ENCODE data around the gene NOD2.
A peak's percentile ranks its signal among the peaks of the same experiment; 100 is the strongest.

The NOD2 gene

DNA sequence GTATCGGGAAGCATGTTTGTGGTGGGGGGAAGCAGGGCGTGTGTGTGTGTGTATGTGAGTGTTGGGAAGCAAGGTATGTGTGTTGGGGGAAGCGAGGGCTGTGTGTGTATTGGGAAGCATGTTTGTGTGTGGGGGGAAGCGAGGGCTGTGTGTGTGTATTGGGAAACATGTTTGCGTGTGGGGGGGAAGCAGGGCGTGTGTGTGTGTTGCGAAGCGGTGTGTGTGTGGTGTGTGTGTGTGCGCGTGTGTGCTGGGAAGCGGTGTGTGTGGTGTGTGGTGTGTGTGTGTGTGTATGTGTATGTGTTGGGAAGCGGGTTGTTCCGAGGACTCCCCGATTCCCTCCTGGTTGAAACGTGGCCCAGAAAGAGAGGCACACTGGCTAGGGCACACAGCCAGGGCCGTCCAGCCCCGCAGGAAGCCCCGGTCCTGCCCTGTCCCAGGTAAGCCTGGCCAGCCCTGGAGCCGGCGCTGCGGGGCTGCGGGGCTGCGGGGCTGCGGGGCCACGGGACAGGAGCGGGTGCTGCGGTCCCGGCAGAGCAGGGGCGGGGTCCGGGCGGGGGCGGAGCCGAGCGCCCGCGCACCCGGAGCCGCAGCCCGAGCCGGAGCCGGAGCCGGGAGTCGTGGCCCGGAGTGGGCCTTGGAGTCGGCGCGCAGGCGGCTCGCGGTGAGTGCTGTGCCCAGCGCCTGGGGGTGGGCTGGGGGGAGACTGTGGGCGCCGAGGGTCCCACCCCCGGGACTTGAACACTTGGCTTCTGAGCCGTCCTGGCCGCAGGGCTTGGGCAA, at the start of gene NOD2:
Gene NOD2 (plus strand): TSS at position 608 of the 783 bp plus-strand sequence. CDS start 5,890 bp downstream, outside the sequence.
- DNase-seq (ENCODE audit: low spot score) = no peak

DNA sequence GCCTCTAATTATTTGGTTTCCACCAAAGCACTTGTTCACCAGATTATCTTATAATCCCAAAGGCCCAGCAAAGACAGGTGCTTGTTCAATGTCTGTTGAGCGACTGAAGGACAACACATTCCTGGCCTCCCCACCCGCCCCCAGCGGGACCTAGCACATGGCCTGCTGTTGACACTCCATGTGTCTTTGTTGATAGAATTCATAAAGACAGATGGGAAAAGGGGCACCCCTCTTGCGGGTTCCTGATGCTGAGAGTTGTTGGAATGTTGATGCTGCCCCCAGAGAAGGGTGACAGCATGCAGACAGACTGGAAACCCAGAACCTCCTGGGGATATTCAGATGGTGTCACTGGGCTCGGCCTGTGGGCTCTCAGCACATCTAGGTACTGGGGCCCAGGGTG, 49.2 kb upstream of the NOD2 start:
- DNase-seq (ENCODE audit: low spot score) = no peak

DNA sequence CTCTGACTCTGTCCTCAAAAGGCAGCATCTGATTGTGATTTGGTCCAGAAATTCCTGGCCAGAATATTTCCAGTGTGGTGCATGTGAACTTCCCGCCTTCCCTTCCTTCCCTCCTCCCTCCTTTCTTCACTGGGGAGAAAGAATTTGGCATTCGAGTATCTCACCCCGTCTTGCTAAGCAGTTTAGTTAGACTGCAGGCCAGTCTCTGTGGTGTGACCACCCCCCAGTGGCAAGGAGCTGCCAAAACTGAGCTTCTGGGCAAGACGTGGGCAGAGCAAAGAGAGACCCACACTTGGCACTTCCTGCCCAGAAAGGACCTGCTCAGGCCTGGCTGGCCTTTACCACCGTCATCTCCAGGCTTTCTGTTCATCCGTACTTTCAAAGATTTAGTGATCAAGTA, 48.7 kb upstream of the NOD2 start:
- DNase-seq (ENCODE audit: low spot score) = peak; percentile 53

DNA sequence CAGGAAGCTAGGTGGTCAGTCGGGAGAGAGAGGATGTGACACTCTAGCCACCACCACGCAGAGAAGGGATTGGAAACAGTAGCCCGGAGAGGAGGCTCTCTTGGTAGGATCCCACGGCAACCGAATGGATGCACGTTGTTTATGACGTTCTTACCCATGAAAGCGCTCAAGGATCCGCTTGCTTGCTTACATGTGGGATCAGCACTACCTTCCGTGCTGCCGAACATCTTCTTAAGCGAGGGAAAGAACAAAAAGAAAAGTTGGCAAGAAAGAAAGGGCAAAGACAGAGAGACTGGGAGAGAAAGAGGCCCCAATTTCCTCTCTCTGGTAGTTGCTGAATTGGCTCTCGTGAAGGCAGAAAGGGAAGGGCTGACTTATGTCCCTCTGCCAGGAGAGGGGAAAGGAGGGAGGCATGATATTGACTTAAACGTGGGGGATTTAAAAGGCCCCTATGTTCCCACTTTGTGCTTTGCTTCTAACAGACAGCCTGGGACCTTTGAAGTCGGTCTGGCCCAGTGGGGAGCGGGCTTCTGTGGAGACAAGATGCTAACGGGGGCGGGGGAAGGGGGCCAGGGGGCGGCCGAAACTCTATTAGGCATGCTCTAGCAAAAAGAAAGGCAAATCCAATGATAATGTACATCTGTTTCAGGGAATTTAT, 47.7 kb upstream of the NOD2 start:
- DNase-seq (ENCODE audit: low spot score) = no peak

DNA sequence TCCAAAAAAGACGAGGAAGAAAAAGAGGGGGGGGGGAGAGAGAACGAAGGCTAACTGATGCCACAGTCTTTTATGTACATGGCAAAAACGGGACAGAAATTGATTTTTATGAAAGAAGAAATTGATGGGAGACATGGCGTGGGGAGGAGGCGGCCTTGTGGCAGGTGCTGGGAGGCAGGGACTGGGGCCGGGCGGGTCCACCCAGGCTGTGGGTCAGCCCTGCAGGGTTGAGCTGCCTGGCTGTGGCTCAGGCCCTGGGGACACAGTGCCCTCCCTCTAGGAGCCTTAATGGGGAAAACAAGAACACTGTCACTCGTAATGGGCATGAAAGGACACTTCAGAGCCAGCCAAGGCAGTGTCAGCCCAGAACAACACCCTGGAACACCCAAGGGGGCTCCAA, 47.1 kb upstream of the NOD2 start:
- DNase-seq (ENCODE audit: low spot score) = no peak

DNA sequence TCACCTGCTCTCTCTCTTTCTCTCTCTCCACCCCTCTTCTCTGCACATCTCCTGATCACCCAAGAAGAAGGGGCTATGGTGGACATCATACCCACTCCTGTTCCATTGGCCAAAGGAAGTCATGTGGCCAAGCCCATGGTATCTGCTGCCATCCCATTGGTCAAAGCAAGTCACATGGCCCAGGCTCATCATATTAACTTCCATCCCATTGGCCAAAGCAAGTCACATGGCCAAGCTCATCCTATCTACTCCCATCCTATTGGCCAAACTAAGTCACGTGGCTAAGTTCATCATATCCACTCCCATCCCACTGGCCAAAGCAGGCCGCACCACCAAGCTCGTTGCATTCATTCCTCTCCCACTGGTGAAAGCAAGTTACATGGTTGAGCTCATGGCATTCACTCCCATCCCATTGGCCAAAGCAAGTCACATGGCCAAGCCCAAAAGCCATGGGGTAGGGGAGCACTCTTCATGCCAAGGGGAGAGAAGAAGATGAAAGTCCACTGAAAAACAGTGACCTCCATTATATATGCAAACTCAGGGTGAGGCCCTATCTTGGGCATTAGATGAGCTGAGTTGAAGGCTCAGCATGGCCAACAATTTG, 41.5 kb upstream of the NOD2 start:
- no peak for DNase-seq (ENCODE audit: low spot score)

DNA sequence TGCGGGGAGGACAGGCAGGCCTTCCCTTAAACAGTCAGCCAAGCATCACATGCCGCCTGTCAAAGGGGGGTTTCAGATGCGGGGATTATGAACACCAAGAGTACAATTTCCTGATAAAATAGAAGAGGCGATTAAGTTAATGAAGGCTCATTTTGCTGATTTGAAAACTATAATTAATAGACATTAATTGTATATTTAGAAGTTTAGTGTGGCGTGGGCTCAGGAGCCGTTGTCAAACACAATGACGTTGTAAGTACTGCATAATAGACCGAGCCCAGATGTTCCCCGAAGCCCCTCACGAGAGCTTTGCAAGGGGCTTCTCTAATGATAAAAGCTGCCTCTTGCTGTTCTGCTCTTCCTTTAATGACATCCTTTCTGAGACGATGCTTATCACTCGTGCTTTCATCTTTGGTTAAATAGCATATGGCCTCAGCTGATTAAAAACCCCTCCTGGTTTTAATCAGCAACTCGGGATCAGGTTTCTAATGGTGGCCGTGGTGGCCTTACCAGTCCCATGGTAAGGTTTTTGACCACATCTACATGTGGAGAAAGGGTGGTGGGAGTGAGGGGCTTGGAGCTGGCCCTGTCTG, 40.5 kb upstream of the NOD2 start:
- DNase-seq (ENCODE audit: low spot score) = no peak

DNA sequence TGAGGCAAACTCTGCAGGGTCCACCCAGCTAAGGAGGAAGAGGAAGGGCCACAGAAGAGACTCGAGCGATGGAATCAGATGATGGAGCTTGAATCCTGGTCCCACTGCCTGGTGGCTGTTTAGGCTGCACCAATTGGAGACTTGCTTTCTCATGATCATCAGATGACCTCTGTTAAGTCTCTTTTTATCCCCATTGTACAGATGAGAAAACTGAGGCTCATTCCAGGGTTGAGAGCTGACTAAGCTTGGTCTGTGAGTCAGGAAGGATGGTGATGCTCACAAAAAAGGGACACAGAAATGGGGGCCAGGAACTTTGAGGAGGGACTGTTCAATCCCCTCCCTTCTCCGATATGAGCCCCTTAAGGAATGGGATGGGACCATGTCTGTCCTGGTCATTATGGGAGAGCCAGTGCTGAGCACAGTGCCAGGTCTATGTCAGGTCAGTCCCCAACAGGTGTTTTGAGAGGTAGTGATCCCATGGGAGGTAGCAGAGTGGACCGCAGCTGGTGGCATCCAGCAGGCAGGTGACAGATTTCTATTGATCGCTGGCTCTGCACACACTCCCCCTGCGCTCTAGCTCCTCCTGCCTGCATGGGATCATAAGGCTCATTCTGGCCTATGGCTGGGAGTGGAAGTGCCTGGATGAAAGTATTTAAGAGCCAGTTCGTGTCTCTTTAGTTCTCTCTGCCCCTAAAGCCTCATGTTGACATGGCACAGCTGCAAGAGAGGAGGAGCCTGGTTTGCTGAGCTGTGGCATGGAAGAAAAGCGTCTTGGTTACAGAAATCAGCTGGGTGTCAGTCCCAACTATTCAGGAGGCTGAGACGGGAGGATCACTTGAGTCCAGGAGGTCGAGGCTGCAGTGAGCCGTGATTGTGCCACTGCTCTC, 39.5 kb upstream of the NOD2 start:
- no peak for DNase-seq (ENCODE audit: low spot score)

DNA sequence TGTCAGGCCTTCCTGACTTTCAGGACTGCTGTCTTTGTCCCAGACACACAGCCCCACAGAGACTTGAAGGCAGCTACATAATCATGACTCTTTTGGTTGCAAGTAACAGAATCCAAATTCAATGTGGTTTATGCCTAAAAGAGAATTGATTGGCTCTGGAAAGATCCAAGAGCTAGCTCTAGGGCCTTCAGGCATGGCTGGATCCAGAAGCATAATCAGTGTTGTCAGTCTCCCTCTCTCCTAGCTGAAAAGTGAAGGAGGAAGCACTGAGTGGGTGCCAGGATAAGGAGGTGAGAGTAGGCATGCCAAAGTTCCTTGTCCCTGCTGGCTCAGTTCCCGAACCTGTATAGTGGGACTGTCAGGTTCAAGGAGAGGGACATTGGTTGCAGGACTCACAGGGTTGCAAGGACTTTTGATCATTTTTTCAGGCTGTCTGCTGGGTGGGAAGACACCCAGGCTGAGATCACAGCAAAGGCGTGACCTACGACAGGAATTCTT, 37.8 kb upstream of the NOD2 start:
- no peak for DNase-seq (ENCODE audit: low spot score)

DNA sequence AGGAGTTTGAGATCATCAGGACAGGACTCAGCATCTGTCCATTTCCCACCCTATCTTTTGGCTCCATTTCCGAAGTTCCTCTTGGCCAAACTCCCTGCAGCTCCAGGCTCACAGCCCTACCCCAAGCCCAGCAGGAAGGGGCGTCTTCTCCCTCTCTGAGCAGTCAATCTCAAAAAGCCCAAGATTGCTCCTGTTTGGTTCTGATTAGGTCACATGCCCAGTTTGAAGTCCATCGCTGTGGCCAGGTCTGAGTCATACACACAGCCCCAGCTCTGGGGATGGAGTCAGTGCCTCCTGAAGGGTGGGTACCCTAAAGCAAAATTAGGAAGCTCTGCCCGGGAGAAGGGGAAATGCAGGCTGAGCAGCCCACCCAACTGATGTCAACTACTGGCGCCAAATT, 36.2 kb upstream of the NOD2 start:
- DNase-seq (ENCODE audit: low spot score) = no peak

DNA sequence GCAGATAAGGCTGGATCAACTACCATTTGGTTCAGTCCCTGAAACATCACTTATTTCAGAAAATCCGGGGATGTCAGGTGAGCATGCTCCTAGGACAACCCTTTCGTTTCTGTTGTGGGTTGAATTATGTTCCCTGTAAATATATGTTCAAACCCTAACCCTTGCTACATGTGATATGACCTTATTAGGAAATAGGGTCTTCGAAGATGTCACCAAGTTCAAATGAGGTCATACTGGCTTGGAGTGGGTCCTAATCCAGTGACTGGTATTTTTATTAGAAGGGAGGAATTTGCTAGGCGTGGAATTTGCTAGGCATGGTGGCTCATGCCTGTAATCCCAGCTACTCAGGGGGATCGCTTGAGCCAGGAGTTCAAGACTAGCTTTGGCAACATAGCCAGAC, 33.6 kb upstream of the NOD2 start:
- no peak for DNase-seq (ENCODE audit: low spot score)

DNA sequence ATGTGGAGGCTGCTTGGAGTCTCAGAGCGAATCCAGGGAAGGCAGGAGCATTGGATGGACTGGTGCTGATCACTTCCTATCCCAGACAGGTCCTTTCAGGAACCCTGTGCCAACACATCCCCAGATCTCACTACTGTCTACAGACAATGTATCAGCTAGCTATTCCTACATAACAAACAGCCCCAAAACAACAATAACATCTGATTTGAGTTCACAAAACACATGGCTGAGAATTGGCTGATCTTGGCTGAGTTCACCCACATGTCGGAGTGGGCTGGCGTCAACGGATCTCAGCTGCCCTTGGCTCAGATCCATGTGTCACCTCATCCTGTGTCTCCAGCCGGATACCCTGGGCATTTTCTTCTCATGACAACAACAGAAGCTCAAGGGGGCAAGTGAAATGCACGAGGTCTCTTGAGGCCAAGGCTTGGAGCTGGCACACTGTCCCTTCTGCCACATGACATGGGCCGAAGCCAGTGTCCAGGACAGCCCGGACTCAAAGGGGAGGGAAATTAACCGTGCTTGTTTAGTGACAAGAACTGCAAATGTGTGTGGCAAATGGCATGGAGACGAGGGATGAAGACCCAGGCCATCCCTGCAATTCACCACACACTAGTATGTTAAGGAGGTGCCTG, 31.0 kb upstream of the NOD2 start:
- no peak for DNase-seq (ENCODE audit: low spot score)

DNA sequence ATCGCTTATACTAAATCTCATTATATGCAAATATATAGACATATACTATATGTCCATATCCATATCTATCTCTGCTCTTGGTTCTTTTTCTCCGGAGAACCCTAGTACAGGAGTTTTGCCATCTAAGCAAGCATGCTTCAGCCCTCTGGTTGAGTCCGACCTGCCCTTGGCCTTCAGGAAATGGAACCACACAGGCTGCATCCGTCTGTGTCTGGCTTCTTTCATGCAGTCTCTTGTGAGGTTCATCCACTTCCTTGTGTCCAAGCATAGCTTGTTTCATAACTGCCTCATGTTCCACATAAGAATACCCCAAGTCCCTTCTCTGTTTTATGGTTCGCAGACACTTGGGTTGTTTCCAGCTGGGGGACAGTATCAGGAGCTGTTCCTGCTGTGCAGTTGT, 29.1 kb upstream of the NOD2 start:
- peak; percentile 16 for DNase-seq (ENCODE audit: low spot score)

DNA sequence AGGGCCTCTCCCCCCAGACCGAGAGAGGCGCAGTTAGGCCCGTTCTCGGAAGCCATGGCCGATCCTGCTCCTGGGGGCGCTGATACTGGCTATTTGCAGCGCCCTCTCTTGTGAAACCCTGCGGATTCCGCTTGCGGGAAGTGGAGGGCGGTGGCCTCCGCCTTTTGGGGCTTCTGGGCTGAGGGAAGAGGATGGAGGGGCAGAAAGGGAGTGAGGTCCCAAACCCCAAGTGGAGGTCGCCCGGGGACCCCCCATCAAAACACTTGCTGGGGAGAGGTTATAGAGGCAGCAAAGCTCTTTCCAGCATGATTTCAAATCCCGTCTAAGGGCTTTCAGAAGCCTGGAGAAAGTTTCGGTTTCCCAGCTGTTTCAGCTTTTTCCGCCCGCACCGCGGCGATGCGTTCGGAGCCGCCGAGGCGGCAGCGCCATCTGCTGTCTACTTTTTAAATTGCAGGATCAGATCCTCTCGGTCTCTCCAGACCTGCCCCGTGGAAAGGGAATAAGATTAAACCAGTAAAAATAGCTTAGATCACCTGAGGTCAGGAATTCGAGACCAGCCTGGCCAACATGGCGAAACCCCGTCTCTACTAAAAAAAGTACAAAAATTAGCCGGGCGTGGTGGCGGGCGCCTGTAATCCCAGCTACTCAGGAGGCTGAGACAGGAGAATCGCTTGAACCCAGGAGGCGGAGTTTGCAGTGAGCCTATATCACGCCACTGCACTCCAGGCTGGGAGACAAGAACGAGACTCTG, 28.1 kb upstream of the NOD2 start:
- DNase-seq (ENCODE audit: low spot score) = peak; percentile 59

DNA sequence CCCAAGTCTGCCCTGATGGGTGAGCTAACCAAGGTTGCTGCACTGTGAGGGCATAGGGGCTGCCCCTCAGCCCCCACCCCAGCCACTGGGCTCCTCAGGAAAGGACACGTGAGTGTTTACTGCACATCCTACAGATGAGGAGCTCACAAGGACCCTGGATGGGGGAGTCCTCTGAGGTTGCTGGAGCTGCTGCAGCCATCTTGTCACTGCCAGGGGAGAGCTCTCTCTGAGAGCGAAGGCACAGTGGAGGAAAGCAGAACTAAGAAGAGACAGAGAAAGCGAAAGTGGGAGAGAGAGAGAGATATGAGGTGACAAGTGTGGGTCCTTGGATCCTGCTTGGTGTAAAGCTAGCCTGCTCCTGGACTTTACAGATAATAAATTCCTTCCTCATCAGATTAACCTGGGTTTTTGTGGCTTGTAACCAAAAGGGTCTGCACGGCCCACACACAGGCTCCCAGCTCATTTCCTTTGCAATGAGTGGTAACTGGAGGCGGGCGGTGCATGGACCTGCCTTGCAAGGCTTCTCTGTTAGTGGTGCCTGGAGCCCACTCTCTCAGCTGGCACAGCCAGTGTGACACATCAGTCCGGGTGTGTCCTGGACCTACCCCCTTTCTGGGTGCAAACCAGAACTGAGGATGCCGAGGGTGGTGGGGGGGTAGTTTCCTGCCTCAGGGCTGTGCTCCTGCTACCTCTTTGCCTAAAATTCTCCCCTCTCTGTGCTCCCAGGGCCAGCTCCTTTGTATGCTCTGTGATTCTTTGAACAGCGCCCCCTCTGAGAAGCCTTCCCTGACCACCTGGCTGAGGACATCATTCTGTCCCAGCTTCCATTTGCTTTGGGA, 26.5 kb upstream of the NOD2 start:
- no peak for DNase-seq (ENCODE audit: low spot score)

DNA sequence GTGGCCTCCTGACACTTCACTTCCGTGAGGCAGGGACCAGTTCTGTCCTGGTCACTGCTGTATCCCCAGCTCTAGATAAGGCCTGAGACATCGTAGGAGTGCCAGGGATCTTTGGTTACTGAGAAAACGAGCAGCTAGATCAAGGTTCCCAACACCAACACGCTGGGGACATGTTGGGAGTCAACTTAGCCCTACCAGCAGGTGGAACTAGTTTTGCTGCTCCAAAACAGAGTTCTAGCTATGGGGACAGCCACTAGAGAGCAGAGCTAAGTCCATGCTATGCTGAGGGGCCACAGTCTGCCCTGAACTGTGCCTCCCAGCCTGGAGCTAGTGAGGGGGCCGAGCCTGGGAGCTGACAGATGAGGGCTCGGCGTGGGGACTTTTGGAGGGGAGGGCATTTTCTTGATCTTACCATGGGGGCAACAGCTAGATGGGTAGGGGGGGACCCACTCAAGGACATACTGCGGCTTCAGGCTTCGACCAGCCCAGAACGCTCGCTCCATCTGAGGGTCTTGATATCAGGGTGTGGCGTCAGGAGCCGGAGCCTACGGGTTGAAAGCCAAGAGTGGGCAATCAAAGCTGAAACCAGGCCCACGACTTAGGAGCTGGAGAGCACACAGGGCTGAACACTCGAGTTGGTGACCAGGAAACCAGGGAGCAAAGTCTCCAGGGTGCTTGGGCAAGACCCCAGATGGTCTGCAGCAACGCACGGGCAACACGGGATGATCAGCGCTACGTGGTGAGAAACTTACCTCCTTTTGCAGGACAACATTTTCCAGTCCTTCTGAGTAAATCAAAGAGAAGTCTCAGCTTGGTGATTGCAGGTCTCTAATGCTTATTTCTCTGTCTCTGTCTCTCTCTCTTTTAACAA, 25.7 kb upstream of the NOD2 start:
- DNase-seq (ENCODE audit: low spot score) = no peak

DNA sequence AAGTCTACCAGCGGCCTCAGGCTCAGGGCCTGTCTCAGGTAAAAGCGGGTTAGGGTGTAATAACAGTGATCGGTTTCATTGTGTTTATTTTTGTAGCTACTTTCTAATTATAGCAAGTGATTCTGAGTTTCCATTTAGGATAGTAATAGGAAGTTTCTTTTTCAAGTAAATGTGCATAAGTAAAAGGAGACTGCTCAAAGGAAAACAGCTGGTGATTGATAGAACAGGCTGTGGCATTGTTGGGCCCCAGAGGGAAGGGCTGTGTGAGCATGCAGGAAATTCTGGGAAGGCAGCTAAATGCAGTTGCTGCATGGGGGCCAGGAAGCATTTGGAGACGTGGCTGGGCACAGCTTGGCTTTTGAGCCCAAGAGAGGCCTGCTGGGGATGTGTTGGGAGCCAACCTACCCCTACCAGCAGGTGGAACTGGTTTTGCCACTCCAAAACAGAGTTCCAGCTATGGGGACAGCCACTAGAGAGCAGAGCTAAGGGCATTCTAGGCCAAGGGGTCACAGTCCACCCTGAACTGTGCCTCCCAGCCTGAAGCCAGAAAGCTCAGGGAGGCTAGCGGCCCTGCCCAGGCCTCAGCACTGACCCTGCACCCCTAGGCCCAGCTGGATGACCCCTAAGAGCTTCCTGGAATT, 24.9 kb upstream of the NOD2 start:
- DNase-seq (ENCODE audit: low spot score) = no peak

DNA sequence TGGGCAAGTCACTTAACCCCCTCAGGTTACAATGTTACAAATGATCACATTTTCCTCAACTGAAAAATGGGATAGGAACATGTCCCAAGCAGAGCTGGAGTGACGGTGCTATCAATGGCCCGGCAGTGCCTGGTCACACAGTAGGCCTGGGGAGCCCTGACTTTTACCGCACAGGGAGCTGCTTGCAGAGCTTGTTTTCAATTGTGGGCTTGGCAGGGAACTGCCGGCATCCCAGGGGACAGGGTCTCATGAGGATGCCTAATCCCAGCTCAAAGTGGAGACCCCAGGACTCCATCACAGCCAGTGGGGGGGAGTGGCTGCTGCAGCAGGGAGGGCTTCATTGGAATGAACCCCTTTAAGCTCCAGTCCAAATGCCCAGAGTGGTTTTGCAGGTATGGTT, 23.7 kb upstream of the NOD2 start:
- DNase-seq (ENCODE audit: low spot score) = no peak
